ENCODE data around the gene UBAC2. TPM values are rescaled to one million over a fixed set of nuclear protein-coding genes. Genes with fewer than 3 reads are reported as not detected.

The UBAC2 gene
- total RNA-seq, 2 donors from 2014 or later = 74.2 to 75.3 TPM

- no peaks in the 10 kb centered on the region for H3K9me3 ChIP-seq (ENCODE audit: control insufficient read depth, low read length, poor library complexity, severe bottlenecking)
- Mint-ChIP-seq H3K4me3 (peak overlapping the region; percentile 82), H3K27ac (peak overlapping the region; percentile 100), H3K36me3 (ENCODE audit: low read depth) (peaks cover 16% of the 10 kb centered on the region), H3K4me1 (peaks cover 67% of the 10 kb centered on the region), H3K27me3 (no peaks in the 10 kb centered on the region)
- DNase-seq (peak; percentile 37 to 64 (median 46)), ATAC-seq (peak; percentile 68)
Measured at GRCh38 chr13:99371956-99372355, 171.3 kb downstream of the UBAC2 start.

- H3K9me3 ChIP-seq (ENCODE audit: control insufficient read depth, low read length, poor library complexity, severe bottlenecking) = no peaks in the 10 kb centered on the region
- Mint-ChIP-seq H3K27ac (peak overlapping the region; percentile 100), H3K4me1 (peaks cover 56% of the 10 kb centered on the region), H3K27me3 (no peaks in the 10 kb centered on the region), H3K36me3 (ENCODE audit: low read depth) (peaks cover 13% of the 10 kb centered on the region), H3K4me3 (no peak overlapping the region)
- no peak for ATAC-seq
- no peak for DNase-seq
Measured at GRCh38 chr13:99373436-99373835, 172.8 kb downstream of the UBAC2 start.

DNA sequence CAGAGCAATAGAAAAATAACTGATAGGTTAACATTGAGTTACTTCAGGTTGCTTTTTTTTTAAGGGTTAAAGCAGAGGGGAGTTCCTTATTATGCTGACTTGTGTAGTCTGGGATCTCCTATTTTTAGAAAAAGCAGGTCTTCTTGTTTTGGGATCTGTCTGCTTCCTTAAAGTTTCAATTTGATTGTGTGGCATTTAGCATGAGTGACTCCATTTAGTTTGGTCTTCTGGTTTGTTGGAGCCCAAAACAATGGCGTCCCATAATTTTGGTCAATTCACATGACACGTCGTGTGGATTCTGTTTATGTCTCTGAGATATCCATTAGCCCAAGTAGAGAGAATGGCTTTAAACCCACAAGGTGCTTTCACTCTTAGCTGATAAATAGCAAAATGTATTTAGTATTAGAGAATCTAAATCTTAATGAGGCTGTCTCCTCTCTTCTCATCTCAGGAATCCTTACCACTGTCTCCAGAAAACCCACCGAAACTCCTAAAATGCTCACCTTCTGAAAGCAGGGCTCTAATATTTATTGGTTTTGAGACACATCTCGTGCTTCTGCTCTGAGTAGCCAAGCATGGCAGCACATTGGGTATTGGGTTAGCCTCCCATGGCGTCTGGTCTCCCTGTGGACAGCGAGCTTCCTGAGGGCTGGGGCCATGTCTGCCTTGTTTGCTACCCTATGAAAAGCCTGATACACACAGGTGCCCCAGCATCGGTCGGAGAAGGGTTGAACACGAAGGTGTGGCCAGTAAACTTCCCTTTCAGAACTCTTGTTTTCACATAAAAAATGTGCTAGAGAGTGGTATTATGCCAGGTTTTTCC is 173.7 kb downstream of the UBAC2 start:
- no peak for ATAC-seq
- Mint-ChIP-seq H3K4me1 (peaks cover 55% of the 10 kb centered on the region), H3K27ac (peak overlapping the region; percentile 100), H3K27me3 (no peaks in the 10 kb centered on the region), H3K36me3 (ENCODE audit: low read depth) (peaks cover 13% of the 10 kb centered on the region), H3K4me3 (no peak overlapping the region)
- no peaks in the 10 kb centered on the region for H3K9me3 ChIP-seq (ENCODE audit: control insufficient read depth, low read length, poor library complexity, severe bottlenecking)
- no peak for DNase-seq

GRCh38 chr13:99374994-99375737 is 174.5 kb downstream of the UBAC2 start:
- peak; percentile 88 for ATAC-seq
- Mint-ChIP-seq H3K27ac (peak overlapping the region; percentile 100), H3K4me1 (peaks cover 58% of the 10 kb centered on the region), H3K4me3 (peak overlapping the region; percentile 62), H3K36me3 (ENCODE audit: low read depth) (peaks cover 13% of the 10 kb centered on the region), H3K27me3 (no peaks in the 10 kb centered on the region)
- DNase-seq = peak in 1 of 3 donors; percentile 54
- H3K9me3 ChIP-seq (ENCODE audit: control insufficient read depth, low read length, poor library complexity, severe bottlenecking) = no peaks in the 10 kb centered on the region

- Mint-ChIP-seq H3K27ac (peak overlapping the region; percentile 100), H3K36me3 (ENCODE audit: low read depth) (peaks cover 13% of the 10 kb centered on the region), H3K27me3 (no peaks in the 10 kb centered on the region), H3K4me3 (peak overlapping the region; percentile 62), H3K4me1 (peaks cover 57% of the 10 kb centered on the region)
- H3K9me3 ChIP-seq (ENCODE audit: control insufficient read depth, low read length, poor library complexity, severe bottlenecking) = no peaks in the 10 kb centered on the region
- no peak for DNase-seq
- no peak for ATAC-seq
Measured at GRCh38 chr13:99375738-99376080, 175.1 kb downstream of the UBAC2 start.

- Mint-ChIP-seq H3K27me3 (no peaks in the 10 kb centered on the region), H3K4me1 (peaks cover 57% of the 10 kb centered on the region), H3K36me3 (ENCODE audit: low read depth) (peaks cover 13% of the 10 kb centered on the region), H3K4me3 (peak overlapping the region; percentile 49), H3K27ac (peak overlapping the region; percentile 100)
- no peaks in the 10 kb centered on the region for H3K9me3 ChIP-seq (ENCODE audit: control insufficient read depth, low read length, poor library complexity, severe bottlenecking)
- ATAC-seq (peak; percentile 6), DNase-seq (no peak)
Measured at GRCh38 chr13:99376132-99376531, 175.5 kb downstream of the UBAC2 start.

GRCh38 chr13:99376924-99377323 is 176.3 kb downstream of the UBAC2 start:
- no peak for ATAC-seq
- Mint-ChIP-seq H3K4me3 (no peak overlapping the region), H3K27ac (peak overlapping the region; percentile 100), H3K4me1 (peaks cover 61% of the 10 kb centered on the region), H3K36me3 (ENCODE audit: low read depth) (peaks cover 13% of the 10 kb centered on the region), H3K27me3 (no peaks in the 10 kb centered on the region)
- no peaks in the 10 kb centered on the region for H3K9me3 ChIP-seq (ENCODE audit: control insufficient read depth, low read length, poor library complexity, severe bottlenecking)
- no peak for DNase-seq

- H3K36me3 Mint-ChIP-seq (ENCODE audit: low read depth) = peaks cover 8% of the 10 kb centered on the region
- H3K4me3 Mint-ChIP-seq = no peak overlapping the region
- H3K9me3 ChIP-seq (ENCODE audit: control insufficient read depth, low read length, poor library complexity, severe bottlenecking) = no peaks in the 10 kb centered on the region
- no peaks in the 10 kb centered on the region for H3K27me3 Mint-ChIP-seq
- peaks cover 61% of the 10 kb centered on the region for H3K4me1 Mint-ChIP-seq
- ATAC-seq = no peak
- peak overlapping the region; percentile 100 for H3K27ac Mint-ChIP-seq
- no peak for DNase-seq
Measured at GRCh38 chr13:99377641-99378040, 177.0 kb downstream of the UBAC2 start.

DNA sequence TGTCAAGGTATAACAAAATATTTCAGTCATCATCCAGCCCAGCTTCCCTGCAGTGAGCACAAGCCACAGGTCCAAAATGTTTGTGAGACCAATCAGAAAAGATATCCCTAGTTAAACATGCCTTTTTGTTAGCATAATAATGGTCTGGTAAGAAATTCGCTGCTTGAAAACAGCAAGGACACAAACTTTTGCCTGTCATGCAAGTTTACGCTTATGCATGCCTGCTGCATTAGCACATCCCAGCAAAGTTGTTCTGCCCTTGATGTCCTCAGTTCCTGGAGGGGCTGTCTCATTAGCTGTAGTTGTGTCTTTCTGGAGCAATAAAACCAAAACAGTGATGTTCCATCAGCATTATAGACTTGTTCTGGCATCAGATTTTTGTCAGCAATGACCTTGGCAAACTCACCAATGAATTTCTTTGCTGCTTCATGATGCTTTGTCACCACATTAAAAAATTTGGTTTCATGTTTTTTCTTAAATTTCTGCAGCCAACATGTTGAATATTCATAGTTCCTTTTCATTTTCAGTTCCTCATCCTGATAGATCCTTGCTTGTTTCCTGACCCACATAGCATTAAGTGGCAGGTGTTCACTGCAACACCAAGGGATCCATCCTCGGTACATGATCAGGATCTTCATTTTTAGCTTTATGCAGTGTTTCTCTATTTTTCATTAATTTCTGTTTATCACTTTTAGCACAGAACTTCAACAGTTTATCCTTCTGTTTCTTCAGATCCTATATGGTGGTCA is 178.5 kb downstream of the UBAC2 start:
- Mint-ChIP-seq H3K36me3 (ENCODE audit: low read depth) (peaks cover 4% of the 10 kb centered on the region), H3K27me3 (no peaks in the 10 kb centered on the region), H3K4me1 (peaks cover 69% of the 10 kb centered on the region), H3K4me3 (no peak overlapping the region), H3K27ac (peak overlapping the region; percentile 100)
- ATAC-seq (no peak), DNase-seq (no peak)
- no peaks in the 10 kb centered on the region for H3K9me3 ChIP-seq (ENCODE audit: control insufficient read depth, low read length, poor library complexity, severe bottlenecking)

DNA sequence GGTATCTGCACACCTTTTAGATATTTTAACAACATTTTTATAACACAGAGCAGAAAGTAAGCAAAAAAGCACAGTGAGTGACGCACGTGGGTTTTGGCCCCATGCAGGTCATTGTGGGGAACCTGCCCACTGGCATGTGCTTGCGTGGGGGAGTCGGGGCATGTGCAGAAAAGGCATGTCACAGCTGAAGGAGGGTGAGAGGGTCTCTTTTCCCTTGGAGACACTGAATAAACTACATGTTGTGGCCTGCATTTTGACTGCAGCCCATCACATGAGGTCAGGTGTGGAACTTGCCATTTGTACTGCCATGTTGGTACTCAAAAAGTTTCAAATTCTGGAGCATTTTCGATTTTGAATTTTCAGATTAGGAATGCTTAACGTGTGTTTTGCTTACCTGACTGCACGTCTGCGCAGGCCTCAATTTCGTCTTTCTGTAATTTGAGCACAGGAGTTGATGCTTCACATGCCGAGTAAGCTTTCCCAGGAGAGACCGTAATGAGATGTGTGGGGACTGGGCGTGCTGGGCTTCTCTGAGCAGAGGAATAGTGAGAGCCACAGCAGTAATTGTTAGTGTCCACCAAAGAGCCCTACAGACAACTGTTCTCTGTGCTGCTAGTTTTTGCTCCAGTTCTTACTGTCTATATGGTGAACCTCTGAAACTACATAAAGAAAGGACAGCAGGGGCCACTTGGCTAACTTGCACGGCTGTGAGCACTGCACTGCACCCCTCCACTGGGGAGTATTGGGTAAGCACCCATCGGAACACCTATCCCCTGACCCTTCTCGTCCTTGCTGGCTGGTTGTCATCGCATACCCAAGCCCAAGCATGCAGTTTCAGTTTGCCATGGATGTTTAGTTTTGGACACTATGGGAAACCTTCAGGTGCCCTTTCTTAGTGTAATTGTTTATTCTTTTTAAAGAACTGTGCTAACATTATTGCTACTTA is 179.5 kb downstream of the UBAC2 start:
- no peaks in the 10 kb centered on the region for H3K9me3 ChIP-seq (ENCODE audit: control insufficient read depth, low read length, poor library complexity, severe bottlenecking)
- H3K27ac Mint-ChIP-seq = peak overlapping the region; percentile 98
- no peaks in the 10 kb centered on the region for H3K27me3 Mint-ChIP-seq
- peak overlapping the region; percentile 15 for H3K4me3 Mint-ChIP-seq
- peaks cover 4% of the 10 kb centered on the region for H3K36me3 Mint-ChIP-seq (ENCODE audit: low read depth)
- no peak for ATAC-seq
- peaks cover 62% of the 10 kb centered on the region for H3K4me1 Mint-ChIP-seq
- DNase-seq = no peak

GRCh38 chr13:99380921-99381645 is 180.4 kb downstream of the UBAC2 start:
- Mint-ChIP-seq H3K27me3 (no peaks in the 10 kb centered on the region), H3K4me1 (peaks cover 57% of the 10 kb centered on the region), H3K27ac (peak overlapping the region; percentile 98), H3K4me3 (peak overlapping the region; percentile 85), H3K36me3 (ENCODE audit: low read depth) (peaks cover 4% of the 10 kb centered on the region)
- ATAC-seq (peak; percentile 45), DNase-seq (no peak)
- H3K9me3 ChIP-seq (ENCODE audit: control insufficient read depth, low read length, poor library complexity, severe bottlenecking) = no peaks in the 10 kb centered on the region

- DNase-seq (no peak), ATAC-seq (no peak)
- no peaks in the 10 kb centered on the region for H3K27me3 Mint-ChIP-seq
- peaks cover 4% of the 10 kb centered on the region for H3K36me3 Mint-ChIP-seq (ENCODE audit: low read depth)
- peak overlapping the region; percentile 85 for H3K4me3 Mint-ChIP-seq
- H3K9me3 ChIP-seq (ENCODE audit: control insufficient read depth, low read length, poor library complexity, severe bottlenecking) = no peaks in the 10 kb centered on the region
- peaks cover 51% of the 10 kb centered on the region for H3K4me1 Mint-ChIP-seq
- H3K27ac Mint-ChIP-seq = peak overlapping the region; percentile 98
Measured at GRCh38 chr13:99381766-99382165, 181.1 kb downstream of the UBAC2 start.
